Peyer's patch (tissue), 4 donors: Measurements from ENCODE around the gene TBRG1. TPM values are rescaled to one million over a fixed set of nuclear protein-coding genes. Genes with fewer than 3 reads are reported as not detected.
A peak's percentile ranks its signal among the peaks of the same experiment; 100 is the strongest.

Source experiments
- DNase-seq, 3 donors: peaks; one replicate each; pipeline ENCODE4 v3.0.0-alpha.2; 2017 to 2019
- H3K27ac ChIP-seq, 4 donors: fragments of 200-600 bp; sonication (generic); one replicate each; pipeline ENCODE4 v1.5.1; 2016 to 2019
- H3K27me3 ChIP-seq, 2 donors: fragments of 200-600 bp; sonication (generic); one replicate each; pipeline ENCODE4 v1.5.1; 2019
- H3K36me3 ChIP-seq, 3 donors: fragments of 200-600 bp; sonication (generic); one replicate each; pipeline ENCODE4 v1.5.1; 2016 to 2019
- H3K4me1 ChIP-seq, 4 donors: fragments of 200-600 bp; sonication (generic); one replicate each; pipeline ENCODE4 v1.5.1; 2016 to 2019
- H3K4me3 ChIP-seq, 4 donors: fragments of 200-600 bp; sonication (generic); 1 replicate in 3 of 4; 2 replicates in 1 of 4; pipeline ENCODE4 v1.5.1; 2016 to 2019; ENCODE audit warnings: mild to moderate bottlenecking in 1 of 4
- H3K9me3 ChIP-seq, 4 donors: fragments of 200-600 bp; sonication (generic); one replicate each; pipeline ENCODE4 v1.5.1; 2016 to 2019; ENCODE audit warnings: mild to moderate bottlenecking in 1 of 4
- CTCF ChIP-seq, 6 experiments: fragments of 450-650 bp in 4 of 6; fragments of 200-600 bp in 2 of 6; sonication (generic) in 1 of 6; IDR thresholded peaks; one replicate each; pipeline ENCODE4 v1.5.1; 2017 to 2019; ENCODE audit warnings: antibody characterized with exemption in 6 of 6, mild to moderate bottlenecking in 3 of 6, moderate library complexity in 1 of 6
- POLR2A ChIP-seq, 2 donors: fragments of 450-650 bp; IDR thresholded peaks; one replicate each; pipeline ENCODE4 v1.5.1; 2017; ENCODE audit warnings: antibody characterized with exemption in 2 of 2, mild to moderate bottlenecking in 2 of 2, moderate library complexity in 2 of 2
- total RNA-seq, 4 donors: library from RNA; depleted of rRNA; stranded (reverse); fragments of >200 nt; gene quantifications; one replicate each; pipeline ENCODE4 v1.1.0, GENCODE V29; 2016

The TBRG1 gene
- total RNA-seq, 4 donors from 2014 or later = 35.9 to 79.2 (median 55.7) TPM

GRCh38 chr11:124662106-124662505 lies 39.4 kb downstream of the TBRG1 start:
- H3K27me3 ChIP-seq = no peaks in the 10 kb centered on the region
- TF ChIP-seq CTCF (IDR thresholded peaks at IDR 0.05) = no peak
- no peak for TF ChIP-seq POLR2A (IDR thresholded peaks at IDR 0.05)
- H3K9me3 ChIP-seq = no peaks in the 10 kb centered on the region
- no peak for DNase-seq
- no peak overlapping the region for H3K27ac ChIP-seq
- H3K4me3 ChIP-seq = no peak overlapping the region
- peaks cover 0 to 37% (median 0%) of the 10 kb centered on the region in 3 donors for H3K36me3 ChIP-seq
- H3K4me1 ChIP-seq = no peaks in the 10 kb centered on the region

- TF ChIP-seq CTCF (IDR thresholded peaks at IDR 0.05) (no peak), POLR2A (IDR thresholded peaks at IDR 0.05) (no peak)
- peaks cover 0 to 40% (median 0%) of the 10 kb centered on the region in 3 donors for H3K36me3 ChIP-seq
- H3K4me1 ChIP-seq = no peaks in the 10 kb centered on the region
- no peak overlapping the region for H3K4me3 ChIP-seq
- H3K27ac ChIP-seq = no peak overlapping the region
- H3K9me3 ChIP-seq = no peaks in the 10 kb centered on the region
- no peaks in the 10 kb centered on the region for H3K27me3 ChIP-seq
- no peak for DNase-seq
These were observed 41.2 kb downstream of the TBRG1 start for GRCh38 chr11:124663861-124664260.

- Histone ChIP-seq H3K4me3 (no peak overlapping the region), H3K4me1 (peaks cover 0 to 6% (median 0%) of the 10 kb centered on the region in 4 donors), H3K27ac (no peak overlapping the region), H3K27me3 (no peaks in the 10 kb centered on the region), H3K9me3 (no peaks in the 10 kb centered on the region), H3K36me3 (peaks cover 0 to 28% (median 0%) of the 10 kb centered on the region in 3 donors)
- no peak for TF ChIP-seq CTCF (IDR thresholded peaks at IDR 0.05)
- no peak for TF ChIP-seq POLR2A (IDR thresholded peaks at IDR 0.05)
- DNase-seq = no peak
These were observed 44.9 kb downstream of the TBRG1 start for GRCh38 chr11:124667601-124668000.

GRCh38 chr11:124669193-124669592 lies 46.5 kb downstream of the TBRG1 start:
- H3K4me1 ChIP-seq = peaks cover 0 to 7% (median under 1%) of the 10 kb centered on the region in 4 donors
- no peak overlapping the region for H3K4me3 ChIP-seq
- no peak for TF ChIP-seq POLR2A (IDR thresholded peaks at IDR 0.05)
- TF ChIP-seq CTCF (IDR thresholded peaks at IDR 0.05) = peak; percentile 57 to 90 (median 85)
- H3K36me3 ChIP-seq = peaks cover 0 to 23% (median 0%) of the 10 kb centered on the region in 3 donors
- H3K27ac ChIP-seq = no peak overlapping the region
- no peaks in the 10 kb centered on the region for H3K27me3 ChIP-seq
- DNase-seq = peak in 2 of 3 donors; percentile 23 to 76
- H3K9me3 ChIP-seq = no peaks in the 10 kb centered on the region

GRCh38 chr11:124670732-124671131 lies 48.1 kb downstream of the TBRG1 start:
- Histone ChIP-seq H3K36me3 (peaks cover 0 to 8% (median 0%) of the 10 kb centered on the region in 3 donors), H3K27ac (no peak overlapping the region), H3K9me3 (no peaks in the 10 kb centered on the region), H3K4me3 (no peak overlapping the region), H3K27me3 (no peaks in the 10 kb centered on the region), H3K4me1 (peaks cover 0 to 7% (median 2%) of the 10 kb centered on the region in 4 donors)
- no peak for DNase-seq
- TF ChIP-seq POLR2A (IDR thresholded peaks at IDR 0.05) (no peak), CTCF (IDR thresholded peaks at IDR 0.05) (no peak)
